Activated T-cell treated with anti-CD3 and anti-CD28 coated beads, Interleukin-2, amount 50 U/mL, for 4 hours (primary cell): ENCODE measurements around the gene PALS2. TPM values are rescaled to one million over a fixed set of nuclear protein-coding genes. Genes with fewer than 3 reads are reported as not detected.

Experiments
- ATAC-seq, 2 donors: fragments of 200-7000 bp; cut with Tn5 transposase; one replicate each; pipeline ENCODE4 v1.10.0; 2021
- DNase-seq: peaks from one replicate; pipeline ENCODE4 v3.0.0-alpha.2; 2020
- H3K27me3 Mint-ChIP-seq: one replicate; pipeline ENCODE4 v1.8.0; 2021; ENCODE audit warnings: low read depth, mixed read lengths
- H3K36me3 Mint-ChIP-seq: one replicate; pipeline ENCODE4 v1.8.0; 2022; ENCODE audit warnings: mixed read lengths; ENCODE audit not compliant: insufficient read depth
- H3K4me1 Mint-ChIP-seq: one replicate; pipeline ENCODE4 v1.8.0; 2021; ENCODE audit warnings: low read depth, mixed read lengths
- H3K4me3 Mint-ChIP-seq: one replicate; pipeline ENCODE4 v1.8.0; 2021; ENCODE audit warnings: mild to moderate bottlenecking, moderate library complexity, mixed read lengths
- H3K9me3 Mint-ChIP-seq: one replicate; pipeline ENCODE4 v1.8.0; 2021; ENCODE audit warnings: mixed read lengths
- total RNA-seq, 3 donors: library from RNA; stranded (reverse); gene quantifications; one replicate each; pipeline ENCODE4 v1.2.1, GENCODE V29; 2021

PALS2 gene
- total RNA-seq, 3 donors from 2014 or later = 38.3 to 47.4 (median 46.4) TPM

- ATAC-seq (peak; percentile 54 to 58), DNase-seq (peak; percentile 33)
- Mint-ChIP-seq H3K27me3 (no peaks in the 10 kb centered on the region), H3K4me1 (peaks cover 41% of the 10 kb centered on the region), H3K4me3 (peak overlapping the region; percentile 95), H3K9me3 (no peaks in the 10 kb centered on the region), H3K36me3 (no peaks in the 10 kb centered on the region)
These were observed 494 bp downstream of the PALS2 start for GRCh38 chr7:24573554-24574338.

DNA sequence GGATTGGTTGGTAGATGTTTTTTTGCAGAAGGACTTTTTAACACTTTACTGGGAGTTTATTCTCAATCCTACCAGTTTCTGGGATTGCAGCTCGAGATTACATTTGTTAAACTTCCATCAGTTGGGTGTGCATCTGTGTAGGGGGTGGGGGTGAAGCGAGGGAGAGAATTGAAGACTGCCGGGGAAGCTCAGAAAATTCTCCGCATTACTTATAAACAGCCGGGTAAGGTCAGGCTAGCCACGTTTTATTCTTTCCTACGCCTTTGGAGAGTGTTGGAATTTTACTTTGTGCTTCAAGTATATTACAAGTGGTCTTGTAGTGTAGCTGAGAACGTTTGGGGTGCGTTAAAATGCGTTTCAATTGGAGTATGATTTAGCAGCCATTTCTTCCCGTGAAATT, 1.1 kb downstream of the PALS2 start:
- peak overlapping the region; percentile 95 for H3K4me3 Mint-ChIP-seq
- peaks cover 44% of the 10 kb centered on the region for H3K4me1 Mint-ChIP-seq
- H3K27me3 Mint-ChIP-seq = no peaks in the 10 kb centered on the region
- DNase-seq = no peak
- H3K36me3 Mint-ChIP-seq = no peaks in the 10 kb centered on the region
- ATAC-seq = no peak
- no peaks in the 10 kb centered on the region for H3K9me3 Mint-ChIP-seq

DNA sequence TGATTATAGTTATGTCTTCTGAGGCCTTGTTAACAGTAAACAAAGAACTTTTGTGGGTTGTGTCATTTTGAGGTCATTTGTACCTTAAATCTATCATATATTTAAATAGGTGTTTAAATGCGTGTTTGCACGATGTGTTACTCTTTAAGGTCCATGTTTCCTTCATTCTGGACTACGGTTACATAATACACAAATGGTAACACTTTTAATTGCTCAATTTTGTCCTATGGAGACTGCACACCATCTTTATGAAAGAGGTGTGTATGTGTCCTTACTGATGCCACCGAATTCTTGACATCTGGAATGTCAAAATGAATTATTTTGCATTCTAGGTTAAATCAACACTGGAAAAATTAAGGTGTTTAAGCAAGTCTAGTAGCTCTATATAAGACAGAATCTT, 1.7 kb downstream of the PALS2 start:
- ATAC-seq (no peak), DNase-seq (no peak)

GRCh38 chr7:24576171-24577025, 3.1 kb downstream of the PALS2 start:
- Mint-ChIP-seq H3K4me3 (peak overlapping the region; percentile 23), H3K9me3 (no peaks in the 10 kb centered on the region), H3K4me1 (peaks cover 51% of the 10 kb centered on the region), H3K36me3 (no peaks in the 10 kb centered on the region), H3K27me3 (no peaks in the 10 kb centered on the region)
- DNase-seq (no peak), ATAC-seq (no peak)

More for the DNA sequence above, 1.7 kb downstream of the PALS2 start:
- Mint-ChIP-seq H3K9me3 (no peaks in the 10 kb centered on the region), H3K36me3 (no peaks in the 10 kb centered on the region), H3K4me1 (peaks cover 48% of the 10 kb centered on the region), H3K4me3 (peak overlapping the region; percentile 95), H3K27me3 (no peaks in the 10 kb centered on the region)

DNA sequence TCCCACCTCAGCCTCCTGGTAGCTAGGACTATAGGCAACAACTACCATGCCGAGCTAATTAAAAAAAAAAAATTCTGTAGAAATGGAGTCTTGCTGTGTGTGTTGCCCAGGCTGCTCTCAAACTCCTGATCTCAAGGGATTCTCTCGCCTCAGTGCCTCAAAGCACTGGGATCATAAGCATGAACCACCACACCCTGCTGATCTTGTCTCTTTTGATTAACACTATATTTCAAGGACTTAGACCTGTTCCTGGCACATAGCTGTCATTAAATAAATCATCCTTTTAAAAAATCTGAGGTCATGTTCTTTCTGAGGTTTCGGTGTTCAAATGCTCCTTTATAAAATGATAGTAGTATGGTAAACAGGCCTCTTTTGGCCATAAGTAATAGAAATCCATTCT, 4.8 kb downstream of the PALS2 start:
- DNase-seq (no peak), ATAC-seq (no peak)
- H3K9me3 Mint-ChIP-seq = no peaks in the 10 kb centered on the region
- H3K27me3 Mint-ChIP-seq = no peaks in the 10 kb centered on the region
- H3K4me3 Mint-ChIP-seq = no peak overlapping the region
- H3K36me3 Mint-ChIP-seq = no peaks in the 10 kb centered on the region
- H3K4me1 Mint-ChIP-seq = peaks cover 42% of the 10 kb centered on the region

DNA sequence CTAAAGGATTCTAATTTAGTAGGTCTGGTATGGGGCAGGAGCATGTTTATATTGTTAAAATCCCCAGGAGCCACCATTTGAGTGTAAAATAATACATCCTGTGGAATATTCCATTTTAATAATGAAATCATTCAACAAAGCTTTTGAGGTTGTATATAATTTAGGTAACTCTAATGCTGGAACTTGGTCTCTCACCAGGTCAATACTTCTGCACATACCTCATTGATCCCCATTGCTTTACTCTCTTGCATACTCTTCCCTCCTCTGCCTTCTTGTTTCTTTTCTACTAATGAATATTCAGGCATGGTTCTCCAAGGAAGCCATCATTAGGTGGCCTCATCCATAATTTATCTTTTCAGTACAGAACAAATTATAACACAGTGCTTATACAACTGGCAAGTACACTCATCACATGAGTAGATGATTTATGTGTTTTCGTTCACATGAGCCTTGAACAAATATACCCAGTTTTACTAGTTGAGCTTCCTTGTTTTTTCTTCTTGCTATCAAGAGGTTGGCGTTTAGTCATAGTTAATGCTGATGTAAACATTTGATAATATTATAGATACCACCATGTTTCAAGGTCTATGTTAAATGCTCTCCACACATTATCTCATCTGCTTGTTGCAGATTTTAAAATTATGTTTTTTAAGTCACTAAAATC, 7.2 kb downstream of the PALS2 start:
- Mint-ChIP-seq H3K4me1 (peaks cover 32% of the 10 kb centered on the region), H3K36me3 (no peaks in the 10 kb centered on the region), H3K4me3 (no peak overlapping the region), H3K9me3 (no peaks in the 10 kb centered on the region), H3K27me3 (no peaks in the 10 kb centered on the region)
- ATAC-seq (no peak), DNase-seq (no peak)

GRCh38 chr7:24582166-24582565, 8.9 kb downstream of the PALS2 start:
- no peaks in the 10 kb centered on the region for H3K27me3 Mint-ChIP-seq
- DNase-seq = no peak

GRCh38 chr7:24587853-24588252, 14.6 kb downstream of the PALS2 start:
- H3K4me1 Mint-ChIP-seq = peaks cover 15% of the 10 kb centered on the region
- no peaks in the 10 kb centered on the region for H3K27me3 Mint-ChIP-seq
- no peak overlapping the region for H3K4me3 Mint-ChIP-seq
- H3K36me3 Mint-ChIP-seq = no peaks in the 10 kb centered on the region
- ATAC-seq (peak; percentile 54 to 63), DNase-seq (peak; percentile 52)
- H3K9me3 Mint-ChIP-seq = no peaks in the 10 kb centered on the region

More at GRCh38 chr7:24582166-24582565, 8.9 kb downstream of the PALS2 start:
- ATAC-seq = no peak
- no peaks in the 10 kb centered on the region for H3K36me3 Mint-ChIP-seq
- H3K9me3 Mint-ChIP-seq = no peaks in the 10 kb centered on the region
- peaks cover 27% of the 10 kb centered on the region for H3K4me1 Mint-ChIP-seq
- no peak overlapping the region for H3K4me3 Mint-ChIP-seq

DNA sequence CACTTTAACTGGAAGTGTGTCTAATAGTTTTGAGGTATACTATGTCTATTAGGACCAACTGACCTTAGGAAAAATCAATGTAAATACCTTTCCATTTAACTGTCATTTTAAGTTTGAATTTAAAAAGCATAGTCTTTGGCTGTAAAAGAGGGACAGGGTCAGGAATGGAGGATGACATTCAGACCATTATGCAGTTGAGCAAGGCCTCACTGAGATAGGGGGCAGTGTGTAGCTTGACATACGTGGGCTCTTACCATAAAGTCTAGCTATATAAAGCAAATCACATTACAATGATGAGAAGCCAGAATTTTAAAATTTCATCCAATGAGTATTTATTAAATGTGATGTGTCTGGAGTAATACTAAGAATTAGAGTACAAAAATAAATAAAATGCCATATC, 17.9 kb downstream of the PALS2 start:
- H3K27me3 Mint-ChIP-seq = no peaks in the 10 kb centered on the region
- DNase-seq (no peak), ATAC-seq (no peak)
- no peaks in the 10 kb centered on the region for H3K36me3 Mint-ChIP-seq
- no peaks in the 10 kb centered on the region for H3K9me3 Mint-ChIP-seq
- no peak overlapping the region for H3K4me3 Mint-ChIP-seq
- H3K4me1 Mint-ChIP-seq = peaks cover 19% of the 10 kb centered on the region

DNA sequence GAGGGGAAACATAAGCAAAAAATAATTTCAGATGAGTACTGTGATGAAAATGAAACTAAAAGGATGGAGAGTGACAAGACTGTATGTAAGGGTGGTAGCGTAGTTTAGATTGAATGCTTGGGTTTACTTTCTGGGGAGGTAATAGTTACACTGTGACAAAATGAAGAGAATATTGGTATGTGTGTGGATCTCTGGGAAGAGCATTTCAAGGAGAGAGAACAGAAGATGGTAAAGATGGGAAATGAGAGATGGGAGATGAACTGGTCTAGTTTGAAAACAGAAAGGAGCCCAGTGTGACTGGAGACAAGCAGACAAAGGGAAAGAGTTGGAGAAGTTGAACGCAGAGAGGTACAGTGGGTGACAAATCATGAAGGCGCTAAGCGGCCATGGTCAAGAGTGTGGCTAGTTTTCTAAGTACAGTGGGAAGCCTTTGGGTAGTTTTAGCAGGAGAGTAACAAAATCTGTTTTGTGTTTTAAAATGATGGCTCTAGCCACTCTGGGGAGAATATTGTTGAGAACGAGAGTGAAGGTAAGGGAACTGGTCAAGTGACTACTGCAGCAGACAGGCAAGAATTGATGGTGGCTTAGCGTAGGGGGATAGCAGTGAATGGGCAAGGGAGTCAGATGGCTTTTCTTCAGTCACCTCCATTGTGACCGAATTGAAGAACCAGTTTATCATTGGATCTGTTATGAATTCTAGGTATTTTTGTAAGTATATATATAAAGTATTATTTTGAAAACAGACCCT, 22.6 kb downstream of the PALS2 start:
- no peaks in the 10 kb centered on the region for H3K36me3 Mint-ChIP-seq

DNA sequence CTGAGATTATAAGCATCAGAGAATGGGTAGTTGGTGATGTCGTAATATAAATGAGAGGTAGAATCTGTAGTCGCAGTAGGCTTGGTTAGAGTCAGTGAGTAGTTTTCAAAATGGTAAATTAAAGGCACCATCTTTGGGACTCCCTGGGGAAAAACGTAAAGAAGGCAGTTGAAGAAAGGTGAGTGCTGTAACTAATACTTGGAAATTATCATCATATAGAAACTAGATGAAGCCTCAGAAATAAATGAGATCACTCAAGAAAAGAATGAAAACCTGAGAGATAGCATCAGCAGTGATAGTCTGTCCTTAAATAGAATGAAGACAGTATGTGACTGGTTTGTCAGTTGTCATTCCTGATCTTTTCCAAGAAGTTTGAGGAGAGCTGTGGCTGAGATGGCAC, 23.8 kb downstream of the PALS2 start:
- ATAC-seq (peak; percentile 54 to 60), DNase-seq (no peak)
- peaks cover 8% of the 10 kb centered on the region for H3K4me1 Mint-ChIP-seq
- no peaks in the 10 kb centered on the region for H3K27me3 Mint-ChIP-seq
- H3K4me3 Mint-ChIP-seq = no peak overlapping the region
- H3K36me3 Mint-ChIP-seq = peaks cover 6% of the 10 kb centered on the region
- H3K9me3 Mint-ChIP-seq = peaks cover 2% of the 10 kb centered on the region

More for the DNA sequence above, 22.6 kb downstream of the PALS2 start:
- Mint-ChIP-seq H3K4me3 (no peak overlapping the region), H3K9me3 (no peaks in the 10 kb centered on the region), H3K27me3 (no peaks in the 10 kb centered on the region), H3K4me1 (peaks cover 3% of the 10 kb centered on the region)
- DNase-seq (no peak), ATAC-seq (peak; percentile 62 to 66)

DNA sequence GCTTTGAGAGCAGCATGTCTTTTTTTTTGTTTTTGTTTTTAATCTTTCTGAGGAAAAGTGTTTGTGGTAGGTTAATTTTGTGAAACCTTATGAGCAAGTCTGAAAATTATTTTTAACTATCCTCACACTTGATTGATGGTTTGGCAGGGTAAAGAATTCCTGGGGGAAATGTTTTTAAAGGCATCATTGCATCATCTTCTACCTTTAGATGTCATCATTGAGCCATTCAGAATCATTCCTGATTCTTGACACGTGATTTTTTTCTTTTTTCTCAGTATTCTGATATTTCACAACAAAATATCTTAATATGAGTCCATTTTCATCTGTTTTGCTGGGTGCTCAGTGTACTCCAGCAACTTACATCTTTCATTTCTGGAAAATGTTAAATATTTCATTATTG, 28.3 kb downstream of the PALS2 start:
- H3K36me3 Mint-ChIP-seq = peaks cover 15% of the 10 kb centered on the region
- ATAC-seq = no peak
- H3K9me3 Mint-ChIP-seq = peaks cover 13% of the 10 kb centered on the region

GRCh38 chr7:24602860-24603456, 29.7 kb downstream of the PALS2 start:
- H3K9me3 Mint-ChIP-seq = peaks cover 13% of the 10 kb centered on the region
- ATAC-seq = no peak
- DNase-seq = no peak

More for the DNA sequence above, 28.3 kb downstream of the PALS2 start:
- H3K27me3 Mint-ChIP-seq = no peaks in the 10 kb centered on the region
- peaks cover 15% of the 10 kb centered on the region for H3K4me1 Mint-ChIP-seq
- no peak overlapping the region for H3K4me3 Mint-ChIP-seq
- DNase-seq = no peak

More at GRCh38 chr7:24602860-24603456, 29.7 kb downstream of the PALS2 start:
- Mint-ChIP-seq H3K36me3 (peaks cover 15% of the 10 kb centered on the region), H3K27me3 (no peaks in the 10 kb centered on the region), H3K4me3 (no peak overlapping the region), H3K4me1 (peaks cover 18% of the 10 kb centered on the region)
